SHP77 (cell line): ENCODE results near the gene LUC7L2.
A peak's percentile ranks its signal among the peaks of the same experiment; 100 is the strongest.
"Not testable (repeated sequence)": the region's sequence is repeated elsewhere in the genome, so short reads cannot be mapped to it uniquely, and the experiment has no call there.

ENCODE experiments used
- DNase-seq, 2 experiments: peaks; one replicate each; lab custom pipeline; 2025; lab: John Stamatoyannopoulos, UW

LUC7L2 gene

DNA sequence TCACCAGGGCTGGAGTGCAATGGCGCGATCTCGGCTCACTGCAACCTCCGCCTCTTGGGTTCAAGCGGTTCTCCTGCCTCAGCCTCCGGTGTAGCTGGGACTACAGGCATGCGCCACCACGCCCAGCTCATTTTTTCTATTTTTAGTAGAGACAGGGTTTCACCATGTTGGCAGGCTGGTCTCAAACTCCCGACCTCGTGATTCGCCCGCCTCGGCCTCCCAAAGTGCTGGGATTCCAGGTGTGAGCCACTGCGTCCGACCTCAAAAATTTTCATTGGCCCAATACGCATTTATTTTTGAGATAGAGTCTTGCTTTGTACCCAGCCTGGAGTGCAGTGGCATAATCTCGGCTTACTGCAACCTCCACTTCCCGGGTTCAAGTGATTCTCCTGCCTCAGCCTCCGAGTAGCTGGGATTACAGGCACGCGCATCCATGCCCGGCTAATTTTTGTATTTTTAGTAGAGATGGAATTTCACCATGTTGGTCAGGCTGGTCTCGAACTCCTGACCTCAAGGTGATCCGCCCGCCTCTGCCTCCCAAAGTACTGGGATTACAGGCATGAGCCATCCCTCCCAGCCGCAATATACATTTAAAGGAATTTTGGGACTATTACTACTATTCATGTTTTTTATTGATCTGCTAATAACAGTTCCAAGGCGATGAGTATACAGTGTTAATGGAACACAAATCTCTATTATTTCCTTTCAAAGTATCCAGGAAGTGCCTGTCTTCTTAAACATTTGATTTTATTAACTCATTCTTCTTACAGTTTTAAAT is 1.8 kb upstream of the LUC7L2 start:
- DNase-seq: not testable (repeated sequence)

GRCh38 chr7:139358541-139359365 is 941 bp upstream of the LUC7L2 start:
- DNase-seq: peak in 1 of 2 experiments; percentile 15

DNA sequence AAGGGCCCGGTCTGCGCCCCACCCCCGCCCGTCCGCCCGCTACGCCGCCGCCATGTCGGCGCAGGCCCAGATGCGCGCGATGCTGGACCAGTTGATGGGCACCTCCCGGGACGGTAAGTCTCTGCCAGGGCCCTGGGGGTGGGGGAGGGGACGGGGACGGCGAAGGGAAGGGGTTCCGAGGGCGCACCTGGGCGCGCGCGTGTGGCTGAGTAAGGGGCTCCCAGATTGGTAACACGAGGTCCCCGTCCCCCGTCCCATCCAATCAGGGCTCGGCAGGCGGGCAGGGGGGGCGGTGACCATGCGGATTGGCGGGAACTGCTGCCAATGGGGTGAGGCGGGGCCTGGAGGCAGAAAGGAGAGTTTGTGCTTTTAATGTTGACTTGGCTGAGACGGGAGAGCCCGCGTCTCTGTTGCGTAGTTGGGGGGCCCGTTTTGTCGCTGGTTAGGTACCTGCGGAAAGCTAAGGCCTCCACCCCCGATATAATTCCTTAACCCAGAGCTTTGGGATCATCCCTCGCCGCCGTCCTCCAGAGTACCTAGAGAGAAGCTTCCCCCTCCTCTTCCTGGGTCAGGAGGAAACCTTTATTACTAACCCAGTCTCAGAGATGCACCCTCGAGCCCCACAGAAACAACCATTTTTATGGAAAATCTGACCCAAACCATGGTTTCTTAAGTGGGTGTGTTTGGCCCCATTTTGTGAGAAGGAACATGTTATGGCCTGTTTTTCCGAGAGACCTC is 685 bp downstream of the LUC7L2 start:
- peak; percentile 92 to 94 for DNase-seq

- no peak for DNase-seq
These were observed 1.2 kb downstream of the LUC7L2 start for GRCh38 chr7:139360948-139361307.

- no peak for DNase-seq
These were observed 1.8 kb downstream of the LUC7L2 start for GRCh38 chr7:139361523-139361922.

- DNase-seq: no peak
These were observed 2.6 kb downstream of the LUC7L2 start for GRCh38 chr7:139362302-139362701.

DNA sequence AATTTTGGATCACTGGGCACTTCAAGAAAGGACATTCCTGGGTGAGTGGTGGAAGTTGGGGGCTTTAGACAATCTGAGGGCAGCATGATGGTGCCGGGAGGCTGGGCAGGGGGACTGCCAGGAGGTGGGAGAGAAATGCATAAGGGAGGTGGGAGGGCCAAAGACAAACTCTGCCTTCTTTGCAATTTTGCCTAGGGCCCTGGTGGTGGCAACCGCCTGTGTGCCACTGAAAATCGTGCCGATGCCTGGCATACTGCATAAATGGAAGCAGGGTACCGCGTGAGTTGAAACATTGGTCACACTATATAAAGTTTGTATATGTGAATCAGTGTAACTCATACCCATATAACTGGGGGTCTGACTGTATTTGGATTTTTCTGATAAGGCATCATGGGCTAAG is 3.3 kb downstream of the LUC7L2 start:
- no peak for DNase-seq

DNA sequence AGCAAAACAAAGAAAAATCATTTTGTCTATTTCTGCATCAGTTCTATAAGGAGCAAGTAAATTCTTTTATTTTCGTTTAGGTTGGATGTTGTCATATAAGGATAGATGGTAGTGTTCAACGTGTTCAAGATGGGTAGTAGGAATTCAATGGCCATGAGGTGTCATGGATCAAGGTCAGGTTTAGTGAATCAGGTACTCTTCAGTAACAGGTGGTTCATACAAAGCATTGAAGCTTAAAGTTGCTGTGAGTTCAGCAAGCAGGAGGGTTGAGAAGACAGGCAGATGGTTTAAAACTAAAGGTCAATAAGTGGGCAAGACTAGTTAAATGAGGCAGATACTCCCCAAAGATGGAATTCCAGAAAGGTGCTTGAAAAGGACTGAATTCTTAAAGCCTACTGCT is 5.6 kb downstream of the LUC7L2 start:
- DNase-seq: no peak

DNA sequence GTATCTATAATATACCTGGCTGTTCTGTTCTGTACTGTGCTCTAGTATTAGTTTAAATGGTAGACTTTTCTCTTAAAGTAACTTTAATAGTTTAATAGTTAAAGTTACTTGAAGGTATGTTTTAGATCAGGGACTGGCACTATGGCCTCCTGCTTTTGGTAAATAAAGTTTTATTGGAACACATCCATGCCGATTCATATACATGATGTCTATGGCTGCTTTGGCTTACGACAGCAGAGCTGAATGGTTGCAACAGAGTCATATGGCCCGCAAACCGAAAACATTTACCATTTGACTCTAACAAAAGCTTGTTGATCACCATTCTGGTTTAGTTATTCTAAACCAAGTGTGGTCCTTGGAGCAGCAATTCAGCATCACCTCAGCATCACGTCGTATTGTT is 6.7 kb downstream of the LUC7L2 start:
- DNase-seq: no peak

GRCh38 chr7:139367438-139368155 is 7.9 kb downstream of the LUC7L2 start:
- DNase-seq: no peak

- DNase-seq: no peak
These were observed 10.7 kb downstream of the LUC7L2 start for GRCh38 chr7:139370301-139370942.

DNA sequence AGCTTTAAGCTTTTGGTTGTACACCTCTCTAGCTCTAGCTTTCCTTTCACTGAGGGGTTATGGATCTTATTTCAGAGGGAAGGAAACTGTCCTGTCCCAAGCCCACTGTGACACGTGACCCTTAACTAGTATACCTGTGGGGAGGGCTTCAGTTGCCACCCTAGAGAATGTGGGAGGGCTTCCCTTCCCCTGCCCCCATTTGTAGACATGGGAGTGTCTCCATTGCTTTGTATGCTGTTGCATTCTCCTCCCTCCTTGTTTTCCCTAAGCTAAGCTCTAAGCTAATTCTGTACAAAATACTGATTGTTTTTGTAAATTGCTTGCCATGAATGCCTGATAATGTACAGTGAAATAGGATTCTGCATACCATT is 11.2 kb downstream of the LUC7L2 start:
- DNase-seq: no peak

- no peak for DNase-seq
These were observed 14.6 kb downstream of the LUC7L2 start for GRCh38 chr7:139374246-139374645.

- DNase-seq: no peak
These were observed 22.7 kb downstream of the LUC7L2 start for GRCh38 chr7:139382439-139382838.

DNA sequence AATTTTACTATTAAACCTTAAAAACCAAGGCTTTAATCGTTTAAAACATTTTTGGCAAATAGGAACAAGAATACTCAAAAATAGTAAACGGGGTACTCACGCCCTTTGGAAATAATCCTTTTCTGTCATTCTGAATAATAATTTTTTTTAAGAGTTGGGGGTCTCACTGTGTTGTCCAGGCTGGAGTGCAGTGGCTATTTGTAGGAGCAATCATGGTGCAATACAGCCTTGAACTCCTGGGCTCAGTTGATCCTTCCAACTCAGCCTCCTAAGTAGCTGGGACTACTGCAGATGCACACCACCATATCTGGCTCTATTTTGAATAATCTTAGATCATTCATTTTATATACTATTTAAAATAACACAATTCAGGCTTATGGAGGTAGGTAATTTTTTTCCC is 24.9 kb downstream of the LUC7L2 start:
- DNase-seq: no peak

- no peak for DNase-seq
These were observed 27.9 kb downstream of the LUC7L2 start for GRCh38 chr7:139387594-139387993.

DNA sequence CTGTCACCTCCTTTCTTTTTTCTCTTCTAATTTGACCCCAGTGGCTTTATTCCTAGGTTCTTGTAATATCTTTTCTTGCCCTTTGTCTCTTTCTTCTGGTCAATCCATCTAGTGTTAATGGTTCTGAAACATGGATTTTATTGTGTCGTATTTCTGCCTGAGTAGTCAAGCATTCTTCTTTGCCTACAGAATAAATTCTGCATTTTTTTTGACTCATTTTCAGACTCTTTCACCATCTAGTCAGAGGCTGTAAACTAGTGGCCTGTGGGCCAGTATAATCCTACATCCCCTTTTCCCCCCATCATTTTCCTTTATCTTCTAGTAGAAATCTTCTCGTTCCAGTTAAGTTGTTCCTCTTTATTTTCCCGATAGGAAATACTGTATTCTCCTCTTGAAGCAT is 29.4 kb downstream of the LUC7L2 start:
- DNase-seq: no peak

DNA sequence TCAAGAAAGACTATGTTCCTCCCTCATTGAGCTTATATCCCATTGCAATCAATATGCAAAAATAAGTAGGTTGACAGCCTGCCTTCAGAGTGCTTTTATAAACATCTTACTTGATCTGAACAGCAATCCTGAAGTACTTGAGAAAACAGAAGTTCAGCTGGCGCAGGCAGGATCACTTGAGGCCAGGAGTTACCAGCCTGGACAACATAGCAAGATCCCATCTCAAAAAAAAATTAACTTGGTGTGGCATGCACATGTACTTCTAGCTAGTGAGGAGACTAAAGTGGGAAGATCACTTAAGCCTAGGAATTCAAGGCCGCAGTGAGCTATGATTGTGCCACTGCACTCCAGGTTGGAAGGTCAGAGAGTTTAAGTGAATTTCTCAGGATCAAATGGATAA is 30.1 kb downstream of the LUC7L2 start:
- no peak for DNase-seq

DNA sequence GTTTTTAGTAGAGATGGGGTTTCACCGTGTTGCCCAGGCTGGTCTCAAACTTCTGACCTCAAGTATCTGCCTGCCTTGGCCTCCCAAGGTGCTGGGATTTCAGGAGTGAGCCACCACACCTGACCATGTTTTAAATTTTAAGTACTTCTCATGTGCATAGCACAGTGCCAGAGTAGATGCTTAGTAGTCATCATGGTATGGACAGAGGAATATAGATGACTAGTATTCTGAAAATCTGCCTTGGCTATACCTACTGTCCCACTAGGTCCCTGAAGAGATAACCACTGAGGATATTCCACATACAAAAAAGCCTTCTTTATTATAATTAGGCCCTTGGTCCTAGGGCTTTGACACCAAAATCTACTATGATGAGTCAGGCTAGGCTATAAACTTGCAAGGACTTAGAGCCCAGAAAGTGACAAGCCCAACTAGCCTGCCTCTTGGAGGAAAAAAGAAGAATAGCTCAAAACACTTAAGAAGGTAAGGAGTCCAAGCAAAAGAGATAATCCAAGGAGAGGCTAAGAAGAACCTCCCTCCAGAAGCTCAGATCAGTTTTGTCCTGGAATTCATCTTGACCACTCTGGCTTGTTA is 34.0 kb downstream of the LUC7L2 start:
- DNase-seq: no peak

- DNase-seq: no peak
These were observed 34.8 kb downstream of the LUC7L2 start for GRCh38 chr7:139394540-139394939.

- DNase-seq: no peak
These were observed 36.7 kb downstream of the LUC7L2 start for GRCh38 chr7:139396323-139396951.
